WTC11 (cell line): Measurements from ENCODE around the gene YAP1. TPM values are rescaled to one million over a fixed set of nuclear protein-coding genes. Genes with fewer than 3 reads are reported as not detected.

Experiments used
- ATAC-seq: fragments of 200-7000 bp; cut with Tn5 transposase; 2 replicates; pipeline ENCODE4 v1.10.0; 2021; ENCODE audit warnings: mild to moderate bottlenecking, moderate library complexity
- CTCF ChIA-PET: fragments of 300-600 bp; sonication (Branson Sonifier 250); formaldehyde crosslinking; loops from one replicate; lab custom pipeline; 2021; ENCODE audit warnings: antibody characterized with exemption; lab: Charles Lee
- POLR2A ChIA-PET: fragments of 350-600 bp; sonication (Branson Sonifier 250); formaldehyde crosslinking; loops from one replicate; lab custom pipeline; 2021; ENCODE audit warnings: antibody characterized with exemption; lab: Charles Lee
- DNase-seq: peaks from one replicate; pipeline ENCODE4 v3.0.0; 2021; ENCODE audit warnings: low spot score
- H3K27ac Mint-ChIP-seq: 2 replicates; pipeline ENCODE4 v1.8.0; 2021; ENCODE audit warnings: mixed read lengths
- H3K27me3 Mint-ChIP-seq: 2 replicates; pipeline ENCODE4 v1.8.0; 2021; ENCODE audit warnings: low read depth, mild to moderate bottlenecking, moderate library complexity, mixed read lengths
- H3K36me3 Mint-ChIP-seq: 2 replicates; pipeline ENCODE4 v1.8.0; 2021; ENCODE audit warnings: mixed read lengths
- H3K4me1 Mint-ChIP-seq: 2 replicates; pipeline ENCODE4 v1.8.0; 2022; ENCODE audit warnings: mixed read lengths
- H3K4me3 Mint-ChIP-seq: 2 replicates; pipeline ENCODE4 v1.8.0; 2021; ENCODE audit warnings: mild to moderate bottlenecking, moderate library complexity, mixed read lengths
- H3K9me3 Mint-ChIP-seq: 2 replicates; pipeline ENCODE4 v1.8.0; 2021; ENCODE audit warnings: mixed read lengths
- CREM ChIP-seq: sonication (generic); formaldehyde crosslinking; IDR thresholded peaks from 2 replicates; pipeline ENCODE4 v1.8.1; 2022; ENCODE audit warnings: mild to moderate bottlenecking, missing genetic modification reagents, moderate library complexity
- ELF4 ChIP-seq: sonication (generic); formaldehyde crosslinking; IDR thresholded peaks from 2 replicates; pipeline ENCODE4 v1.8.1; 2022; ENCODE audit warnings: low read depth, mild to moderate bottlenecking, moderate library complexity, missing genetic modification reagents
- FOXJ3 ChIP-seq: sonication (generic); formaldehyde crosslinking; IDR thresholded peaks from 2 replicates; pipeline ENCODE4 v1.9.0; 2021; ENCODE audit warnings: missing genetic modification reagents, mild to moderate bottlenecking, borderline replicate concordance
- FOXP1 ChIP-seq: sonication (generic); formaldehyde crosslinking; IDR thresholded peaks from 2 replicates; pipeline ENCODE4 v1.8.0; 2022; ENCODE audit warnings: missing genetic modification reagents, mild to moderate bottlenecking, moderate library complexity, borderline replicate concordance
- GABPB1 ChIP-seq: sonication (generic); formaldehyde crosslinking; IDR thresholded peaks from 2 replicates; pipeline ENCODE4 v1.8.1; 2023; ENCODE audit warnings: mild to moderate bottlenecking, missing genetic modification reagents
- GTF2I ChIP-seq: fragments of 250-450 bp; sonication (Bioruptor Pico); conservative IDR thresholded peaks from 2 replicates; pipeline ENCODE4 v1.4.0; 2021; ENCODE audit warnings: mild to moderate bottlenecking
- JUN ChIP-seq: sonication (generic); formaldehyde crosslinking; IDR thresholded peaks from 2 replicates; pipeline ENCODE4 v1.8.0; 2023; ENCODE audit warnings: mild to moderate bottlenecking, missing genetic modification reagents
- NR1H2 ChIP-seq: sonication (generic); formaldehyde crosslinking; IDR thresholded peaks from 2 replicates; pipeline ENCODE4 v1.9.0; 2021; ENCODE audit warnings: mild to moderate bottlenecking, moderate library complexity, missing genetic modification reagents
- RELA ChIP-seq: sonication (generic); formaldehyde crosslinking; IDR thresholded peaks from 2 replicates; pipeline ENCODE4 v1.8.1; 2022; ENCODE audit warnings: missing genetic modification reagents, mild to moderate bottlenecking, borderline replicate concordance
- SMAD3 ChIP-seq: sonication (generic); formaldehyde crosslinking; IDR thresholded peaks from 2 replicates; pipeline ENCODE4 v1.8.0; 2022; ENCODE audit warnings: missing genetic modification reagents, mild to moderate bottlenecking, borderline replicate concordance
- TEAD4 ChIP-seq: sonication (generic); formaldehyde crosslinking; IDR thresholded peaks from 2 replicates; pipeline ENCODE4 v1.8.0; 2022; ENCODE audit warnings: mild to moderate bottlenecking, missing genetic modification reagents
- TP53 ChIP-seq: sonication (generic); formaldehyde crosslinking; IDR thresholded peaks from 2 replicates; pipeline ENCODE4 v1.8.1; 2023; ENCODE audit warnings: mild to moderate bottlenecking, missing genetic modification reagents
- ZNF219 ChIP-seq: sonication (generic); formaldehyde crosslinking; IDR thresholded peaks from 2 replicates; pipeline ENCODE4 v1.8.0; 2023; ENCODE audit warnings: missing genetic modification reagents, mild to moderate bottlenecking, borderline replicate concordance
- total RNA-seq: library from RNA; stranded (reverse); gene quantifications from 3 replicates; pipeline ENCODE4 v1.2.3, GENCODE V29; 2021
- TF ChIP-seq, protein P1 (sequence below): fragments of 250-450 bp; sonication (Bioruptor Pico); IDR thresholded peaks from 2 replicates; pipeline ENCODE4 v1.8.0; 2021; ENCODE audit warnings: mild to moderate bottlenecking
- TF ChIP-seq, protein P2 (sequence below): sonication (generic); formaldehyde crosslinking; IDR thresholded peaks from 2 replicates; pipeline ENCODE4 v1.8.1; 2022; ENCODE audit warnings: missing genetic modification reagents, borderline replicate concordance
- TF ChIP-seq, protein P3 (sequence below): sonication (generic); formaldehyde crosslinking; IDR thresholded peaks from 2 replicates; pipeline ENCODE4 v1.8.1; 2023; ENCODE audit warnings: mild to moderate bottlenecking, missing genetic modification reagents
- TF ChIP-seq, protein P4 (sequence below): sonication (generic); formaldehyde crosslinking; IDR thresholded peaks from 2 replicates; pipeline ENCODE4 v1.8.0; 2022; ENCODE audit warnings: mild to moderate bottlenecking, missing genetic modification reagents
- TF ChIP-seq, protein P5 (sequence below): sonication (generic); formaldehyde crosslinking; IDR thresholded peaks from 2 replicates; pipeline ENCODE4 v1.8.0; 2022; ENCODE audit warnings: missing genetic modification reagents
- TF ChIP-seq, protein P6 (sequence below): fragments of 250-450 bp; sonication (Bioruptor Pico); IDR thresholded peaks from 2 replicates; pipeline ENCODE4 v1.9.0; 2021; ENCODE audit warnings: mild to moderate bottlenecking, borderline replicate concordance

Gene YAP1
- total RNA-seq, 1 experiment from 2014 or later = 88.7 TPM

DNA sequence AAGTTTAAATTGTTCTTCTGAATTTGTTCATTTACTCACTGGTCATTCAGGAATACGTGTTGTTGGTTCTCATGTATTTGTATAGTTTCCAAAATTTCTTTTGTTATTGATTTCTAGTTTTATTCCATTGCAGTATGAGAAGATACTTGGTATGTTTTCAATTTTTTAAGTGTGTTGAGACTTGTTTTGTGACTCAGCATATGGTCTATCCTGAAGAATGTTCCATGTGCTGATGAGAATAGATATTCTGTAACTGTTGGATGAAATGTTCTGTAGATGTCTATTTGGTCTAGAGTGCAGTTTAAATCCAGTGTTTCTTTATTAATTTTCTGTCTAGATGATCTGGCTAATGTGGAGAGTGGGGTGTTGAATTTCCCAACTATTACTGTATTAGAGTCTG, 39.5 kb upstream of the YAP1 start:
- H3K27ac Mint-ChIP-seq = no peak overlapping the region
- no peak for ATAC-seq
- H3K4me1 Mint-ChIP-seq = no peaks in the 10 kb centered on the region
- CTCF ChIA-PET = no interaction called here
- H3K36me3 Mint-ChIP-seq = peaks cover 23% of the 10 kb centered on the region
- TF ChIP-seq ZNF219 = no peak
- TF ChIP-seq, protein P1, sequence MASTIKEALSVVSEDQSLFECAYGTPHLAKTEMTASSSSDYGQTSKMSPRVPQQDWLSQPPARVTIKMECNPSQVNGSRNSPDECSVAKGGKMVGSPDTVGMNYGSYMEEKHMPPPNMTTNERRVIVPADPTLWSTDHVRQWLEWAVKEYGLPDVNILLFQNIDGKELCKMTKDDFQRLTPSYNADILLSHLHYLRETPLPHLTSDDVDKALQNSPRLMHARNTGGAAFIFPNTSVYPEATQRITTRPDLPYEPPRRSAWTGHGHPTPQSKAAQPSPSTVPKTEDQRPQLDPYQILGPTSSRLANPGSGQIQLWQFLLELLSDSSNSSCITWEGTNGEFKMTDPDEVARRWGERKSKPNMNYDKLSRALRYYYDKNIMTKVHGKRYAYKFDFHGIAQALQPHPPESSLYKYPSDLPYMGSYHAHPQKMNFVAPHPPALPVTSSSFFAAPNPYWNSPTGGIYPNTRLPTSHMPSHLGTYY = no peak
- TF ChIP-seq NR1H2 (CRISPR knock-in tag) = no peak
- no peak for TF ChIP-seq SMAD3 (CRISPR knock-in tag)
- no peak for TF ChIP-seq FOXJ3
- no peak for TF ChIP-seq TEAD4 (CRISPR knock-in tag)
- no peak for TF ChIP-seq GABPB1
- TF ChIP-seq, all 79 proteins: peak for 0
- DNase-seq = no peak
- POLR2A ChIA-PET = no interaction called here
- H3K4me3 Mint-ChIP-seq = no peak overlapping the region
- H3K27me3 Mint-ChIP-seq = no peaks in the 10 kb centered on the region; the same call in 1 of the 2 replicates
- H3K9me3 Mint-ChIP-seq = peaks cover 31% of the 10 kb centered on the region

DNA sequence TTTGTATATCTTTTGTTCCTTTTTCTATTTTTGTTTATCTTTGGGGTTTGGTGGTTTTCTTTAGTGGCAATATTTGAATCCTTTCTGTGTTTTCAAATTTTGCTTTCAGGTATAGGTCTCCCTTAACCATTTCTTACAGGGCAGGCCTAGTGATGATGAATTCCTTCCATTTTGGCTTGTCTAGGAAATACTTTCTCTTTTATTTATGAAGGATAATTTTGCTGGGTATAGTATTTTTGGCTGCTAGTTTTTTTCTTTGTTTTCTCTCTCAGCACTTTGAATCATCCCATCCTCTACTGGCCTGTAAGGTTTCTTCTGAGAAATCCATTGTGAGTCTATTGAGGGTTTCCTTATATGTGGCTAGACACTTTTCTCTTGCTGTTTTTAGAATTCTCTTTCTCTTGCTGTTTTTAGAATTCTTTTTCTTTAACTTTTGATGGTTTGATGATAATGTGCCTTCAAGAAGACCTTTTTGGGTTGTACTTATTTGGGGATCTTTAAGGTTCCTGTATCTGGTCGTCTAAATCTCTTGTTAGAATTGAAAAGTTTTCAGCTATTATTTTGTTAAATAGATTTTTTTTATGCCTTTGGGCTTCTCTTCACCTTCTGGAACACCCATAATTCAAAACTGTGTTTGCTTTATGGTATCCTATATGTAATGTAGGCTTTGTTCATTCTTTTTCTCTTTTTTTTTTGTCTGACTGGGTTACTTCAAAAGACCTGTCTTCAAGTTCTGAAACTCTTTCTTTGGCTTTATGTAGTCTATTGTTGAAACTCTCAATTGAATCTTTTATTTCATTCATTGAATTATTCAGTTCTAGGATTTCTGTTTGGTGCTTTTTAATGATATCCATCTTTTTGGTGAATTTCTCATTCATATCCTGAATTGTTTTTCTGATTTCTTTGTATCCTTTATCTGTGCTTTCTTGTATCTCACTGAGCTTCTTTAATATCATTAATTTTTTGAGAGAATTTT, 38.5 kb upstream of the YAP1 start:
- no peak for ATAC-seq
- Mint-ChIP-seq H3K4me1 (no peaks in the 10 kb centered on the region), H3K36me3 (peaks cover 23% of the 10 kb centered on the region)
- TF ChIP-seq, protein P2, sequence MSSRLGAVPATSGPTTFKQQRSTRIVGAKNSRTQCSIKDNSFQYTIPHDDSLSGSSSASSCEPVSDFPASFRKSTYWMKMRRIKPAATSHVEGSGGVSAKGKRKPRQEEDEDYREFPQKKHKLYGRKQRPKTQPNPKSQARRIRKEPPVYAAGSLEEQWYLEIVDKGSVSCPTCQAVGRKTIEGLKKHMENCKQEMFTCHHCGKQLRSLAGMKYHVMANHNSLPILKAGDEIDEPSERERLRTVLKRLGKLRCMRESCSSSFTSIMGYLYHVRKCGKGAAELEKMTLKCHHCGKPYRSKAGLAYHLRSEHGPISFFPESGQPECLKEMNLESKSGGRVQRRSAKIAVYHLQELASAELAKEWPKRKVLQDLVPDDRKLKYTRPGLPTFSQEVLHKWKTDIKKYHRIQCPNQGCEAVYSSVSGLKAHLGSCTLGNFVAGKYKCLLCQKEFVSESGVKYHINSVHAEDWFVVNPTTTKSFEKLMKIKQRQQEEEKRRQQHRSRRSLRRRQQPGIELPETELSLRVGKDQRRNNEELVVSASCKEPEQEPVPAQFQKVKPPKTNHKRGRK = no peak
- no peak for TF ChIP-seq FOXJ3
- no peak for TF ChIP-seq GTF2I
- TF ChIP-seq, protein P3, sequence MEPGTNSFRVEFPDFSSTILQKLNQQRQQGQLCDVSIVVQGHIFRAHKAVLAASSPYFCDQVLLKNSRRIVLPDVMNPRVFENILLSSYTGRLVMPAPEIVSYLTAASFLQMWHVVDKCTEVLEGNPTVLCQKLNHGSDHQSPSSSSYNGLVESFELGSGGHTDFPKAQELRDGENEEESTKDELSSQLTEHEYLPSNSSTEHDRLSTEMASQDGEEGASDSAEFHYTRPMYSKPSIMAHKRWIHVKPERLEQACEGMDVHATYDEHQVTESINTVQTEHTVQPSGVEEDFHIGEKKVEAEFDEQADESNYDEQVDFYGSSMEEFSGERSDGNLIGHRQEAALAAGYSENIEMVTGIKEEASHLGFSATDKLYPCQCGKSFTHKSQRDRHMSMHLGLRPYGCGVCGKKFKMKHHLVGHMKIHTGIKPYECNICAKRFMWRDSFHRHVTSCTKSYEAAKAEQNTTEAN (CRISPR knock-in tag) = no peak
- TF ChIP-seq CREM (CRISPR knock-in tag) = no peak
- TF ChIP-seq, protein P4, sequence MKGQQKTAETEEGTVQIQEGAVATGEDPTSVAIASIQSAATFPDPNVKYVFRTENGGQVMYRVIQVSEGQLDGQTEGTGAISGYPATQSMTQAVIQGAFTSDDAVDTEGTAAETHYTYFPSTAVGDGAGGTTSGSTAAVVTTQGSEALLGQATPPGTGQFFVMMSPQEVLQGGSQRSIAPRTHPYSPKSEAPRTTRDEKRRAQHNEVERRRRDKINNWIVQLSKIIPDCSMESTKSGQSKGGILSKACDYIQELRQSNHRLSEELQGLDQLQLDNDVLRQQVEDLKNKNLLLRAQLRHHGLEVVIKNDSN (CRISPR knock-in tag) = no peak
- TF ChIP-seq TP53 = no peak
- no peak for TF ChIP-seq JUN (CRISPR knock-in tag)
- TF ChIP-seq FOXP1 (CRISPR knock-in tag) = no peak
- no peak for TF ChIP-seq ELF4 (CRISPR knock-in tag)
- TF ChIP-seq, all 79 proteins: peak for 0
- no peak for DNase-seq
- POLR2A ChIA-PET = no interaction called here
- H3K27me3 Mint-ChIP-seq = no peaks in the 10 kb centered on the region; the same call in 1 of the 2 replicates
- no peak overlapping the region for H3K27ac Mint-ChIP-seq
- peaks cover 31% of the 10 kb centered on the region for H3K9me3 Mint-ChIP-seq
- no peak overlapping the region for H3K4me3 Mint-ChIP-seq
- CTCF ChIA-PET = no interaction called here

DNA sequence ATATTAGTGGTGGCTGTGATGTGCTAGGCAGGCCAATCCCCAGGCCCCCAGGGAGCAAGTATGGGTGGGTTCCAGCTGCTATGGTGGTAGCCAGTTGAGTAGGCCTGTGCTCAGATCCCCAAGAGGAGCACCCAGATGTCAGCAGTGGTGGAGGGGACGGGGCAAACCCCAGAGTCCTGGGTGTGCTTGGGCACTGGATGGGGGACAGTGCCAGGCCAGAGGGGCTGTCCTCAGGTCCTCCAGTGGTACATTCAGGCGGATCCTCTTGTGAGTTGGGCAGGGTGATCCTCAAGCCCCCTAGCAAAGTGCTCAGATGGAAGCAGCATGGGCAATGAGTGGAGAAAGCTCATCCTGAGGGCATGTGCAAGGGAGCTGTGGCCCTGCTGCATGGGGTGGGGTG, 37.0 kb upstream of the YAP1 start:
- Mint-ChIP-seq H3K27me3 (no peaks in the 10 kb centered on the region; the same call in 1 of the 2 replicates), H3K4me3 (no peak overlapping the region), H3K27ac (no peak overlapping the region), H3K4me1 (no peaks in the 10 kb centered on the region), H3K36me3 (peaks cover 23% of the 10 kb centered on the region), H3K9me3 (peaks cover 31% of the 10 kb centered on the region)
- no peak for ATAC-seq
- DNase-seq = no peak
- CTCF ChIA-PET = no interaction called here
- POLR2A ChIA-PET = no interaction called here
- TF ChIP-seq, protein P5, sequence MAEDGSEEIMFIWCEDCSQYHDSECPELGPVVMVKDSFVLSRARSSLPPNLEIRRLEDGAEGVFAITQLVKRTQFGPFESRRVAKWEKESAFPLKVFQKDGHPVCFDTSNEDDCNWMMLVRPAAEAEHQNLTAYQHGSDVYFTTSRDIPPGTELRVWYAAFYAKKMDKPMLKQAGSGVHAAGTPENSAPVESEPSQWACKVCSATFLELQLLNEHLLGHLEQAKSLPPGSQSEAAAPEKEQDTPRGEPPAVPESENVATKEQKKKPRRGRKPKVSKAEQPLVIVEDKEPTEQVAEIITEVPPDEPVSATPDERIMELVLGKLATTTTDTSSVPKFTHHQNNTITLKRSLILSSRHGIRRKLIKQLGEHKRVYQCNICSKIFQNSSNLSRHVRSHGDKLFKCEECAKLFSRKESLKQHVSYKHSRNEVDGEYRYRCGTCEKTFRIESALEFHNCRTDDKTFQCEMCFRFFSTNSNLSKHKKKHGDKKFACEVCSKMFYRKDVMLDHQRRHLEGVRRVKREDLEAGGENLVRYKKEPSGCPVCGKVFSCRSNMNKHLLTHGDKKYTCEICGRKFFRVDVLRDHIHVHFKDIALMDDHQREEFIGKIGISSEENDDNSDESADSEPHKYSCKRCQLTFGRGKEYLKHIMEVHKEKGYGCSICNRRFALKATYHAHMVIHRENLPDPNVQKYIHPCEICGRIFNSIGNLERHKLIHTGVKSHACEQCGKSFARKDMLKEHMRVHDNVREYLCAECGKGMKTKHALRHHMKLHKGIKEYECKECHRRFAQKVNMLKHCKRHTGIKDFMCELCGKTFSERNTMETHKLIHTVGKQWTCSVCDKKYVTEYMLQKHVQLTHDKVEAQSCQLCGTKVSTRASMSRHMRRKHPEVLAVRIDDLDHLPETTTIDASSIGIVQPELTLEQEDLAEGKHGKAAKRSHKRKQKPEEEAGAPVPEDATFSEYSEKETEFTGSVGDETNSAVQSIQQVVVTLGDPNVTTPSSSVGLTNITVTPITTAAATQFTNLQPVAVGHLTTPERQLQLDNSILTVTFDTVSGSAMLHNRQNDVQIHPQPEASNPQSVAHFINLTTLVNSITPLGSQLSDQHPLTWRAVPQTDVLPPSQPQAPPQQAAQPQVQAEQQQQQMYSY (CRISPR knock-in tag) = no peak
- TF ChIP-seq, protein P6, sequence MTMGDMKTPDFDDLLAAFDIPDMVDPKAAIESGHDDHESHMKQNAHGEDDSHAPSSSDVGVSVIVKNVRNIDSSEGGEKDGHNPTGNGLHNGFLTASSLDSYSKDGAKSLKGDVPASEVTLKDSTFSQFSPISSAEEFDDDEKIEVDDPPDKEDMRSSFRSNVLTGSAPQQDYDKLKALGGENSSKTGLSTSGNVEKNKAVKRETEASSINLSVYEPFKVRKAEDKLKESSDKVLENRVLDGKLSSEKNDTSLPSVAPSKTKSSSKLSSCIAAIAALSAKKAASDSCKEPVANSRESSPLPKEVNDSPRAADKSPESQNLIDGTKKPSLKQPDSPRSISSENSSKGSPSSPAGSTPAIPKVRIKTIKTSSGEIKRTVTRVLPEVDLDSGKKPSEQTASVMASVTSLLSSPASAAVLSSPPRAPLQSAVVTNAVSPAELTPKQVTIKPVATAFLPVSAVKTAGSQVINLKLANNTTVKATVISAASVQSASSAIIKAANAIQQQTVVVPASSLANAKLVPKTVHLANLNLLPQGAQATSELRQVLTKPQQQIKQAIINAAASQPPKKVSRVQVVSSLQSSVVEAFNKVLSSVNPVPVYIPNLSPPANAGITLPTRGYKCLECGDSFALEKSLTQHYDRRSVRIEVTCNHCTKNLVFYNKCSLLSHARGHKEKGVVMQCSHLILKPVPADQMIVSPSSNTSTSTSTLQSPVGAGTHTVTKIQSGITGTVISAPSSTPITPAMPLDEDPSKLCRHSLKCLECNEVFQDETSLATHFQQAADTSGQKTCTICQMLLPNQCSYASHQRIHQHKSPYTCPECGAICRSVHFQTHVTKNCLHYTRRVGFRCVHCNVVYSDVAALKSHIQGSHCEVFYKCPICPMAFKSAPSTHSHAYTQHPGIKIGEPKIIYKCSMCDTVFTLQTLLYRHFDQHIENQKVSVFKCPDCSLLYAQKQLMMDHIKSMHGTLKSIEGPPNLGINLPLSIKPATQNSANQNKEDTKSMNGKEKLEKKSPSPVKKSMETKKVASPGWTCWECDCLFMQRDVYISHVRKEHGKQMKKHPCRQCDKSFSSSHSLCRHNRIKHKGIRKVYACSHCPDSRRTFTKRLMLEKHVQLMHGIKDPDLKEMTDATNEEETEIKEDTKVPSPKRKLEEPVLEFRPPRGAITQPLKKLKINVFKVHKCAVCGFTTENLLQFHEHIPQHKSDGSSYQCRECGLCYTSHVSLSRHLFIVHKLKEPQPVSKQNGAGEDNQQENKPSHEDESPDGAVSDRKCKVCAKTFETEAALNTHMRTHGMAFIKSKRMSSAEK = no peak
- TF ChIP-seq RELA (CRISPR knock-in tag) = 0 out of 2 replicates have a peak, but pooled peaks have one; percentile 29
